Progenitor cell of endocrine pancreas (in vitro differentiated cells): ENCODE measurements around the gene P2RX5. TPM values are rescaled to one million over a fixed set of nuclear protein-coding genes. Genes with fewer than 3 reads are reported as not detected.

ENCODE experiments used
- DNase-seq: peaks from one replicate; pipeline ENCODE4 v3.0.0; 2021; ENCODE audit warnings: low spot score; ENCODE audit not compliant: unreplicated experiment
- H3K27ac Mint-ChIP-seq: 2 replicates; pipeline ENCODE4 v1.8.0; 2021; ENCODE audit warnings: mild to moderate bottlenecking, moderate library complexity, mixed read lengths
- H3K27me3 Mint-ChIP-seq: 2 replicates; pipeline ENCODE4 v1.8.0; 2021; ENCODE audit warnings: mixed read lengths
- H3K36me3 Mint-ChIP-seq: 2 replicates; pipeline ENCODE4 v1.8.0; 2022; ENCODE audit warnings: mixed read lengths; ENCODE audit not compliant: insufficient read depth
- H3K4me1 Mint-ChIP-seq: 2 replicates; pipeline ENCODE4 v1.8.0; 2021; ENCODE audit warnings: low read depth, mixed read lengths
- H3K4me3 Mint-ChIP-seq: 2 replicates; pipeline ENCODE4 v1.8.0; 2021; ENCODE audit warnings: low read depth, mild to moderate bottlenecking, moderate library complexity, mixed read lengths
- H3K9me3 Mint-ChIP-seq: 2 replicates; pipeline ENCODE4 v1.8.0; 2021; ENCODE audit warnings: low read depth, mixed read lengths
- long read RNA-seq: library from polyadenylated mRNA; unstranded; transcript quantifications from one replicate; pipeline ENCODE4 v2.0.0, GENCODE V29; 2020
- total RNA-seq: library from RNA; stranded (reverse); gene quantifications from 2 replicates; pipeline ENCODE4 v1.2.1, GENCODE V29; 2021
- TF ChIP-seq, protein P1 (sequence below): fragments of 200-600 bp; sonication (generic); IDR thresholded peaks from one replicate; pipeline ENCODE4 v1.5.0; 2021; ENCODE audit warnings: antibody characterized with exemption, mild to moderate bottlenecking; ENCODE audit not compliant: unreplicated experiment

P2RX5 gene
- 0.89 and 0.95 TPM in 2 replicates for total RNA-seq
- long read RNA-seq, result 0 reads

DNA sequence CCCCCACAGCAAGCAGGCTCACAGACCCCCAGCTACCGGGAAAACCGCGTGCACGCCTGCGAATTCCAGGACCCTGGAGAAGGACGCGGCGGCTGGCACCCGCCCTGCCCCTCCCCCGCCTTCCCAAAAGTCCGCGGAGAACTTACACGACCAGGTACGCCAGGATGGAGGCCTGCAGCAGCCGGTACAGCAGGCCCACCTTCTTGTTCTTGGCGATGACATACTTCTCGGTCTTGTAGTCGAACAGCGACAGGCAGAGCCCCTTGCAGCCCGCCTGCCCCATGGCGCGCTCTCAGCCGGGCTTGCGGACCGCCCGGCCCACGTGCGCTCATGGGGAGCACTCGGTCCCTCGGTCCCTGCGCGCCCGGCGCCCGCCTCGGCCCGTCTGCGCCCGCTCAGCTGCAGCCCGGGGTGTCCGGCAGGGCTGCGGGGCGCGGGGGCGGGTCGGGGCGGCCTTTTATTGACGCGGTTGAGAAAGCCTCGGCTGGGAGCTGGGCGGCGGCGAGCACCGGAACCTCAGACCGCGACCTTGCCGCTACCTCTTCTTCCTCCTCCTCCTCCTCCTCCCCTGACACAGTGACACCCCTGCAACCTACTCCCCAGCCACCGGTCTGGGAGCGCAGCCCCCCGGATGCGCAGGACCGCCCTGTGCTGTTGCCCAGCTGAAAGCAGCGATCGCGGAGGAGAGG is at the start of gene P2RX5:
Gene P2RX5 (minus strand): TSS at position 433 of the 689 bp plus-strand sequence. CDS start 150 bp downstream, at position 283.
- Mint-ChIP-seq H3K4me3 (peak within 1 kb of the TSS; percentile 64), H3K9me3 (no peaks in the 10 kb centered on the region), H3K36me3 (no peaks in the 10 kb centered on the region), H3K27me3 (peaks cover 53% of the 10 kb centered on the region), H3K4me1 (peaks cover 1% of the 10 kb centered on the region), H3K27ac (no peak within 1 kb of the TSS)
- DNase-seq, result peak; percentile 37
- TF ChIP-seq, protein P1, sequence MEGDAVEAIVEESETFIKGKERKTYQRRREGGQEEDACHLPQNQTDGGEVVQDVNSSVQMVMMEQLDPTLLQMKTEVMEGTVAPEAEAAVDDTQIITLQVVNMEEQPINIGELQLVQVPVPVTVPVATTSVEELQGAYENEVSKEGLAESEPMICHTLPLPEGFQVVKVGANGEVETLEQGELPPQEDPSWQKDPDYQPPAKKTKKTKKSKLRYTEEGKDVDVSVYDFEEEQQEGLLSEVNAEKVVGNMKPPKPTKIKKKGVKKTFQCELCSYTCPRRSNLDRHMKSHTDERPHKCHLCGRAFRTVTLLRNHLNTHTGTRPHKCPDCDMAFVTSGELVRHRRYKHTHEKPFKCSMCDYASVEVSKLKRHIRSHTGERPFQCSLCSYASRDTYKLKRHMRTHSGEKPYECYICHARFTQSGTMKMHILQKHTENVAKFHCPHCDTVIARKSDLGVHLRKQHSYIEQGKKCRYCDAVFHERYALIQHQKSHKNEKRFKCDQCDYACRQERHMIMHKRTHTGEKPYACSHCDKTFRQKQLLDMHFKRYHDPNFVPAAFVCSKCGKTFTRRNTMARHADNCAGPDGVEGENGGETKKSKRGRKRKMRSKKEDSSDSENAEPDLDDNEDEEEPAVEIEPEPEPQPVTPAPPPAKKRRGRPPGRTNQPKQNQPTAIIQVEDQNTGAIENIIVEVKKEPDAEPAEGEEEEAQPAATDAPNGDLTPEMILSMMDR, result no peak

DNA sequence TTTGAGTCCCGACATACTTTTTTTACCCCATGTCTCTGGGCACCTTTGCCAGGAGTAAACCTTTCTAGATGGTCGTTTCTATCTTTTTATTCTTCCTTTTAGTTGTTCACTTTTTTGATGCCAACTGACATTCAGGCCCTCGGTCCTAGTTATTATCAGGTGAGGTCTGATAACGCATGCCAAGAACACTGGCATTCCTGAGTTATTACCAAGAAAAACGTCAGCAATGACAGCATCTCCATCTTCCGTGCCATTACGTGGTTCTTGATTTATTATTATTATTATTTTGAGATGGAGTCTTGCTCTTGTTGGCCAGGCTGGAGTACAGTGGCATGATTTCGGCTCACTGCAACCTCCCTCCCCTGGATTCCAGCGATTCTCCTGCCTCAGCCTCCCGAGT is 49.1 kb upstream of the P2RX5 start:
- Mint-ChIP-seq H3K4me1 (peaks cover 2% of the 10 kb centered on the region), H3K4me3 (no peak overlapping the region), H3K27me3 (peaks cover 5% of the 10 kb centered on the region), H3K27ac (no peak overlapping the region), H3K36me3 (no peaks in the 10 kb centered on the region), H3K9me3 (no peaks in the 10 kb centered on the region)
- no peak for DNase-seq
- TF ChIP-seq, protein P1, result no peak

- H3K27ac Mint-ChIP-seq, result no peak overlapping the region
- H3K9me3 Mint-ChIP-seq, result no peaks in the 10 kb centered on the region
- no peak for DNase-seq
- TF ChIP-seq, protein P1, result no peak
- H3K27me3 Mint-ChIP-seq, result peaks cover 10% of the 10 kb centered on the region
- peaks cover 3% of the 10 kb centered on the region for H3K4me1 Mint-ChIP-seq
- no peak overlapping the region for H3K4me3 Mint-ChIP-seq
- no peaks in the 10 kb centered on the region for H3K36me3 Mint-ChIP-seq
These were observed 48.1 kb upstream of the P2RX5 start for GRCh38 chr17:3744014-3744413.

DNA sequence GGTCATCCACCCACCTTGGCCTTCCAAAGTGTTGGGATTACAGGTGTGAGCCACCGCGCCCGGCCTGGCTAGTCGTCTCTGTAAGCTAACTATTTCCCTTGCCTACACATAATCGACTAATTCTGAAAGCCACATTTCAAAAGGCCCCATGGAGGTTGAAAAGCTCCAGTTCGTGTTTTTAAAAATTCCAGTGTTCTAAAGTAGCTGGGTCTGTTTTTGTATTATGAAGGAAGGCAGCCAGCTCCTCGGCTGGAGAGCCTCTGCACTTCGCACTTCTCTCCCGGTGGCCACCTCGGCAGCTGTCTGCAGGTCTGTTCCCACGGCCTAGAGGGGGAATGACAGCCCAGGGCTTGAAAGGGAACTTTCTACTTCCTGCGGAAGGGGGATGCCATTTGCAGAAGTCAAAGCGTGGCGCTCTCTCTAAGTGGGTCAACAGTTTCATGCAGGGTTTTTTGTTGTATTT is 44.7 kb upstream of the P2RX5 start:
- no peaks in the 10 kb centered on the region for H3K36me3 Mint-ChIP-seq
- H3K9me3 Mint-ChIP-seq, result no peaks in the 10 kb centered on the region
- TF ChIP-seq, protein P1, result no peak
- H3K27me3 Mint-ChIP-seq, result peaks cover 17% of the 10 kb centered on the region
- no peak overlapping the region for H3K4me3 Mint-ChIP-seq
- H3K4me1 Mint-ChIP-seq, result peaks cover 10% of the 10 kb centered on the region
- no peak for DNase-seq
- no peak overlapping the region for H3K27ac Mint-ChIP-seq

- Mint-ChIP-seq H3K4me1 (peaks cover 10% of the 10 kb centered on the region), H3K36me3 (no peaks in the 10 kb centered on the region), H3K27ac (no peak overlapping the region), H3K9me3 (no peaks in the 10 kb centered on the region), H3K27me3 (peaks cover 15% of the 10 kb centered on the region), H3K4me3 (no peak overlapping the region)
- DNase-seq, result no peak
- TF ChIP-seq, protein P1, result no peak
These were observed 43.6 kb upstream of the P2RX5 start for GRCh38 chr17:3739422-3740124.
